HCT116 (cell line): Measurements from ENCODE around the gene CHERP. TPM values are rescaled to one million over a fixed set of nuclear protein-coding genes. Genes with fewer than 3 reads are reported as not detected.

Source experiments
- ATAC-seq: fragments of 200-7000 bp; cut with Tn5 transposase; 2 replicates; pipeline ENCODE4 v1.9.1; 2020; ENCODE audit warnings: mild to moderate bottlenecking, moderate library complexity
- BruUV-seq: library from RNA; stranded (reverse); fragments of 400-500 nt; replicated peaks from 2 replicates; lab custom pipeline; 2021; lab: Mats Ljungman, UMichigan
- CTCF ChIA-PET: fragments of 300-600 bp; sonication (Branson Sonifier 250); formaldehyde crosslinking; loops from one replicate; lab custom pipeline; 2021; ENCODE audit warnings: antibody characterized with exemption; lab: Charles Lee
- POLR2A ChIA-PET: fragments of 300-600, 350-600 bp; sonication (Branson Sonifier 250); formaldehyde crosslinking; loops from one replicate; lab custom pipeline; 2021; ENCODE audit warnings: antibody characterized with exemption; lab: Charles Lee
- RAD21 ChIA-PET, 2 experiments: fragments of 300-600 bp; sonication (Branson Sonifier 250); formaldehyde crosslinking; loops; one replicate each; lab custom pipeline; 2023; ENCODE audit warnings: low total read pairs in 2 of 2; ENCODE audit not compliant: uncharacterized antibody in 2 of 2, unreplicated experiment in 2 of 2, low non-redundant PET in 1 of 2; lab: Charles Lee
- DNase-seq: peaks from one replicate; pipeline ENCODE4 v3.0.0-alpha.2; 2010; ENCODE audit warnings: low read depth, low spot score
- H2AFZ ChIP-seq: fragments of 200-600 bp; shearing (Covaris generic), sonication (generic); 2 replicates; pipeline ENCODE4 v1.6.1; 2017; ENCODE audit warnings: low read depth, mixed run types, mixed read lengths, antibody characterized with exemption, low read length; ENCODE audit not compliant: poor library complexity, severe bottlenecking
- H3K27ac ChIP-seq: 2 replicates; pipeline ENCODE4 v1.5.1; 2012; ENCODE audit warnings: low read depth, low read length
- H3K27me3 ChIP-seq: fragments of 200-600 bp; sonication (generic); 2 replicates; pipeline ENCODE4 v1.6.1; 2016; ENCODE audit warnings: mixed run types, low read length, mixed read lengths; ENCODE audit not compliant: insufficient read depth
- H3K36me3 ChIP-seq, 2 experiments: fragments of 200-500 bp in 1 of 2; fragments of 200-600 bp in 1 of 2; sonication (Bioruptor generic) in 1 of 2; sonication (generic) in 1 of 2; 2 replicates each; pipeline versions ENCODE4 v1.5.1 to v1.6.1; 2014 to 2016; ENCODE audit warnings: low read length in 2 of 2, inconsistent platforms in 1 of 2, mixed read lengths in 1 of 2, mixed run types in 1 of 2; ENCODE audit not compliant: insufficient read depth in 2 of 2, control insufficient read depth in 1 of 2
- H3K4me1 ChIP-seq, 2 experiments: fragments of 200-600 bp in 1 of 2; sonication (generic) in 1 of 2; 2 replicates each; pipeline versions ENCODE4 v1.5.1 to v1.6.1; 2012 to 2017; ENCODE audit warnings: low read length in 2 of 2, inconsistent platforms in 1 of 2, mild to moderate bottlenecking in 1 of 2, mixed read lengths in 1 of 2, mixed run types in 1 of 2, moderate library complexity in 1 of 2; ENCODE audit not compliant: insufficient read depth in 2 of 2, control insufficient read depth in 1 of 2
- H3K4me2 ChIP-seq: fragments of 200-600 bp; sonication (generic); 2 replicates; pipeline ENCODE4 v1.6.1; 2017; ENCODE audit warnings: mixed run types, low read length, mixed read lengths
- H3K4me3 ChIP-seq, 2 experiments: fragments of 200-600 bp in 1 of 2; sonication (generic) in 1 of 2; replicated peaks in 1 of 2; 2 replicates each; pipeline ENCODE4 v1.5.1; 2011 to 2016; ENCODE audit warnings: low read length in 2 of 2, control low read depth in 1 of 2, low read depth in 1 of 2, mild to moderate bottlenecking in 1 of 2, mixed read lengths in 1 of 2, mixed run types in 1 of 2
- H3K79me2 ChIP-seq: fragments of 200-600 bp; sonication (generic); 2 replicates; pipeline ENCODE4 v1.6.1; 2017; ENCODE audit warnings: mild to moderate bottlenecking, mixed run types, low read length, moderate library complexity, mixed read lengths; ENCODE audit not compliant: insufficient read depth
- H3K9ac ChIP-seq: fragments of 200-600 bp; sonication (generic); 2 replicates; pipeline ENCODE4 v1.6.1; 2016; ENCODE audit warnings: low read length, mixed read lengths
- H3K9me2 ChIP-seq: fragments of 200-600 bp; sonication (generic), shearing (Covaris generic); 2 replicates; pipeline ENCODE4 v1.6.1; 2017; ENCODE audit warnings: mixed run types, mild to moderate bottlenecking, moderate library complexity; ENCODE audit not compliant: insufficient read depth
- H3K9me3 ChIP-seq, 2 experiments: fragments of 200-500 bp in 1 of 2; fragments of 200-600 bp in 1 of 2; sonication (Bioruptor generic) in 1 of 2; sonication (generic) in 1 of 2; 2 replicates each; pipeline ENCODE4 v1.6.1; 2014 to 2017; ENCODE audit warnings: low read length in 2 of 2, mixed read lengths in 2 of 2, inconsistent platforms in 1 of 2, low read depth in 1 of 2, mild to moderate bottlenecking in 1 of 2, mixed run types in 1 of 2, moderate library complexity in 1 of 2; ENCODE audit not compliant: control insufficient read depth in 1 of 2, insufficient read depth in 1 of 2
- H4K20me1 ChIP-seq: fragments of 200-600 bp; sonication (generic), shearing (Covaris generic); 2 replicates; pipeline ENCODE4 v1.6.1; 2017; ENCODE audit warnings: mixed run types, mild to moderate bottlenecking, moderate library complexity; ENCODE audit not compliant: insufficient read depth
- ATF3 ChIP-seq: IDR thresholded peaks from 2 replicates; pipeline ENCODE4 v1.6.1; 2012
- CBX3 ChIP-seq: IDR thresholded peaks from 2 replicates; pipeline ENCODE4 v1.6.1; 2012; ENCODE audit warnings: low read depth
- CTCF ChIP-seq, 3 experiments: fragments of 200-600 bp in 1 of 3; sonication (generic) in 1 of 3; IDR thresholded peaks in 2 of 3; conservative IDR thresholded peaks in 1 of 3; 2 replicates each; pipeline ENCODE4 v1.5.1; 2012 to 2017; ENCODE audit warnings: low read depth in 2 of 3, low read length in 2 of 3, antibody characterized with exemption in 1 of 3, borderline replicate concordance in 1 of 3, control low read depth in 1 of 3, mild to moderate bottlenecking in 1 of 3, mixed read lengths in 1 of 3, mixed run types in 1 of 3, moderate library complexity in 1 of 3; ENCODE audit not compliant: insufficient read depth in 1 of 3
- EGR1 ChIP-seq: IDR thresholded peaks from 2 replicates; pipeline ENCODE4 v1.6.1; 2012; ENCODE audit warnings: low read depth
- ELF1 ChIP-seq: IDR thresholded peaks from 2 replicates; pipeline ENCODE4 v1.6.1; 2012; ENCODE audit warnings: low read depth, borderline replicate concordance
- EZH2 ChIP-seq: fragments of 200-600 bp; sonication (generic); IDR thresholded peaks from 2 replicates; pipeline ENCODE4 v1.6.1; 2017; ENCODE audit warnings: antibody characterized with exemption, mixed run types
- EZH2phosphoT487 ChIP-seq: fragments of 200-600 bp; IDR thresholded peaks from 2 replicates; pipeline ENCODE4 v1.6.1; 2018; ENCODE audit warnings: antibody characterized with exemption, borderline replicate concordance
- FOSL1 ChIP-seq: IDR thresholded peaks from 2 replicates; pipeline ENCODE4 v1.6.1; 2012; ENCODE audit warnings: low read depth
- MAX ChIP-seq: IDR thresholded peaks from 2 replicates; pipeline ENCODE4 v1.6.1; 2012
- RAD21 ChIP-seq: IDR thresholded peaks from 2 replicates; pipeline ENCODE4 v1.6.1; 2012; ENCODE audit warnings: low read depth, mild to moderate bottlenecking
- REST ChIP-seq: IDR thresholded peaks from 2 replicates; pipeline ENCODE4 v1.6.1; 2012; ENCODE audit warnings: low read depth
- SIN3A ChIP-seq: IDR thresholded peaks from 2 replicates; pipeline ENCODE4 v1.6.1; 2012; ENCODE audit warnings: low read depth
- SP1 ChIP-seq: IDR thresholded peaks from 2 replicates; pipeline ENCODE4 v1.6.1; 2012; ENCODE audit warnings: low read depth
- SRF ChIP-seq: IDR thresholded peaks from 2 replicates; pipeline ENCODE4 v1.6.1; 2012; ENCODE audit warnings: low read depth
- TCF7L2 ChIP-seq: IDR thresholded peaks from 2 replicates; pipeline ENCODE4 v1.7.0; 2011; ENCODE audit warnings: borderline replicate concordance, inconsistent platforms; ENCODE audit not compliant: insufficient read depth, insufficient read length; ENCODE audit errors: extremely low read depth
- YY1 ChIP-seq: IDR thresholded peaks from 2 replicates; pipeline ENCODE4 v1.6.1; 2011; ENCODE audit warnings: low read length, low read depth, moderate library complexity, mild to moderate bottlenecking; ENCODE audit not compliant: insufficient replicate concordance; ENCODE audit errors: extremely low read depth
- ZBTB33 ChIP-seq: IDR thresholded peaks from 2 replicates; pipeline ENCODE4 v1.6.1; 2011; ENCODE audit warnings: mild to moderate bottlenecking, low read length, moderate library complexity; ENCODE audit not compliant: insufficient replicate concordance; ENCODE audit errors: extremely low read depth
- ZFX ChIP-seq: fragments of 450-650 bp; IDR thresholded peaks from 2 replicates; pipeline ENCODE4 v1.6.1; 2017
- ZNF274 ChIP-seq: fragments of 200-500 bp; sonication (Bioruptor generic); IDR thresholded peaks from 2 replicates; pipeline ENCODE4 v1.6.1; 2014; ENCODE audit warnings: mild to moderate bottlenecking, low read depth, low read length, inconsistent platforms
- intact Hi-C: fragments of 100-400 bp; cut with micrococcal nuclease; formaldehyde crosslinking; loops from 2 replicates; pipeline ENCODE4 v1.10.0; 2022
- total RNA-seq: library from RNA; stranded (reverse); gene quantifications from one replicate; pipeline ENCODE4 v1.2.1, GENCODE V29; 2021; ENCODE audit not compliant: unreplicated experiment

Gene CHERP
- total RNA-seq, 1 experiment from 2014 or later, result 65.8 TPM

GRCh38 chr19:16586991-16587832, 45.0 kb upstream of the CHERP start:
- no peaks in the 10 kb centered on the region for H3K9me2 ChIP-seq
- H3K9ac ChIP-seq, result no peak overlapping the region
- no peak for ATAC-seq

More at GRCh38 chr19:16586991-16587832, 45.0 kb upstream of the CHERP start:
- Histone ChIP-seq H3K27me3 (no peaks in the 10 kb centered on the region), H3K4me1 (peaks cover 16 to 31% of the 10 kb centered on the region in 2 experiments), H3K9me3 (no peaks in the 10 kb centered on the region), H3K4me3 (no peak overlapping the region), H3K4me2 (no peak overlapping the region), H3K79me2 (peaks cover 100% of the 10 kb centered on the region), H4K20me1 (no peaks in the 10 kb centered on the region; the same call in 1 of the 2 replicates), H2AFZ (no peak overlapping the region), H3K36me3 (no peaks in the 10 kb centered on the region)
- ChIA-PET POLR2A (no interaction called here), RAD21 (no interaction called here), CTCF (no interaction called here)
- DNase-seq, result no peak
- intact Hi-C loops, result no loop called here
- no TSS peak for BruUV-seq
- TF ChIP-seq ZBTB33 (no peak), EZH2 (no peak), CTCF (IDR thresholded peaks at IDR 0.05 in 2 of 3, conservative IDR thresholded peaks at IDR 0.05 in 1 of 3; ENCODE audit: borderline replicate concordance in 1 of 3, insufficient read depth in 1 of 3, low read depth in 2 of 3, low read length in 2 of 3) (no peak), SRF (no peak), ELF1 (no peak), EGR1 (no peak), SIN3A (no peak), RAD21 (no peak), ZNF274 (no peak), ATF3 (no peak), TCF7L2 (no peak), SP1 (no peak), REST (no peak), FOSL1 (no peak), CBX3 (no peak), MAX (no peak), EZH2phosphoT487 (no peak), ZFX (no peak), YY1 (no peak)
- TF ChIP-seq, all 23 proteins: peak for 0
- H3K27ac ChIP-seq, result no peak overlapping the region
